IPS-15b (cell line): ENCODE data around the gene CD74.
"Not testable (repeated sequence)": the region's sequence is repeated elsewhere in the genome, so short reads cannot be mapped to it uniquely, and the experiment has no call there.

ENCODE experiments used
- H3K27me3 ChIP-seq: one replicate; pipeline ENCODE4 v1.6.1; 2013; ENCODE audit warnings: low read length; ENCODE audit not compliant: control insufficient read depth, insufficient read depth
- H3K36me3 ChIP-seq: one replicate; pipeline ENCODE4 v1.6.1; 2013; ENCODE audit warnings: low read length; ENCODE audit not compliant: control insufficient read depth, insufficient read depth
- H3K4me1 ChIP-seq: one replicate; pipeline ENCODE4 v1.6.1; 2013; ENCODE audit warnings: mild to moderate bottlenecking, low read length; ENCODE audit not compliant: control insufficient read depth, insufficient read depth
- H3K4me3 ChIP-seq: one replicate; pipeline ENCODE4 v1.5.1; 2013; ENCODE audit warnings: low read depth, low read length
- H3K9ac ChIP-seq: one replicate; pipeline ENCODE4 v1.6.1; 2013; ENCODE audit warnings: low read depth, mild to moderate bottlenecking, low read length
- H3K9me3 ChIP-seq: one replicate; pipeline ENCODE4 v1.6.1; 2013; ENCODE audit warnings: mild to moderate bottlenecking, low read length; ENCODE audit not compliant: control insufficient read depth, insufficient read depth

Gene CD74

GRCh38 chr5:150440948-150441812 is 28.5 kb upstream of the CD74 start:
- Histone ChIP-seq H3K36me3 (peaks cover 27% of the 10 kb centered on the region), H3K9ac (no peak overlapping the region), H3K9me3 (no peaks in the 10 kb centered on the region), H3K27me3 (no peaks in the 10 kb centered on the region), H3K4me3 (peak overlapping the region; percentile 3), H3K4me1 (peaks cover 7% of the 10 kb centered on the region)

- Histone ChIP-seq H3K9ac (no peak overlapping the region), H3K4me3 (no peak overlapping the region), H3K9me3 (no peaks in the 10 kb centered on the region), H3K36me3 (peaks cover 6% of the 10 kb centered on the region), H3K27me3 (no peaks in the 10 kb centered on the region), H3K4me1 (peaks cover 7% of the 10 kb centered on the region)
Observed at GRCh38 chr5:150438873-150439546, 26.3 kb upstream of the CD74 start.

GRCh38 chr5:150436141-150436680 is 23.5 kb upstream of the CD74 start:
- H3K36me3 ChIP-seq, result no peaks in the 10 kb centered on the region
- no peak overlapping the region for H3K4me3 ChIP-seq
- no peaks in the 10 kb centered on the region for H3K9me3 ChIP-seq
- peaks cover 2% of the 10 kb centered on the region for H3K4me1 ChIP-seq
- H3K27me3 ChIP-seq, result no peaks in the 10 kb centered on the region
- H3K9ac ChIP-seq, result no peak overlapping the region

- H3K4me3 ChIP-seq, result no peak overlapping the region
- H3K9ac ChIP-seq, result no peak overlapping the region
- no peaks in the 10 kb centered on the region for H3K27me3 ChIP-seq
- no peaks in the 10 kb centered on the region for H3K36me3 ChIP-seq
- no peaks in the 10 kb centered on the region for H3K9me3 ChIP-seq
- H3K4me1 ChIP-seq, result no peaks in the 10 kb centered on the region
Observed at GRCh38 chr5:150434464-150434863, 21.8 kb upstream of the CD74 start.

GRCh38 chr5:150431574-150431973 is 18.9 kb upstream of the CD74 start:
- H3K4me1 ChIP-seq, result no peaks in the 10 kb centered on the region
- no peaks in the 10 kb centered on the region for H3K36me3 ChIP-seq
- no peaks in the 10 kb centered on the region for H3K27me3 ChIP-seq
- H3K9me3 ChIP-seq, result no peaks in the 10 kb centered on the region
- H3K9ac ChIP-seq, result no peak overlapping the region
- H3K4me3 ChIP-seq, result no peak overlapping the region

- H3K9ac ChIP-seq, result no peak overlapping the region
- H3K27me3 ChIP-seq, result no peaks in the 10 kb centered on the region
- no peaks in the 10 kb centered on the region for H3K9me3 ChIP-seq
- no peaks in the 10 kb centered on the region for H3K4me1 ChIP-seq
- H3K36me3 ChIP-seq, result no peaks in the 10 kb centered on the region
- H3K4me3 ChIP-seq, result no peak overlapping the region
Observed at GRCh38 chr5:150431048-150431447, 18.3 kb upstream of the CD74 start.

GRCh38 chr5:150429410-150429873 is 16.7 kb upstream of the CD74 start:
- Histone ChIP-seq H3K4me3 (no peak overlapping the region), H3K4me1 (no peaks in the 10 kb centered on the region), H3K36me3 (no peaks in the 10 kb centered on the region), H3K27me3 (no peaks in the 10 kb centered on the region), H3K9ac (no peak overlapping the region), H3K9me3 (no peaks in the 10 kb centered on the region)

GRCh38 chr5:150428978-150429377 is 16.3 kb upstream of the CD74 start:
- Histone ChIP-seq H3K9ac (no peak overlapping the region), H3K4me3 (no peak overlapping the region), H3K27me3 (no peaks in the 10 kb centered on the region), H3K9me3 (no peaks in the 10 kb centered on the region), H3K4me1 (no peaks in the 10 kb centered on the region), H3K36me3 (no peaks in the 10 kb centered on the region)

- no peak overlapping the region for H3K4me3 ChIP-seq
- H3K9me3 ChIP-seq, result no peaks in the 10 kb centered on the region
- peak overlapping the region; percentile 12 for H3K9ac ChIP-seq
- H3K4me1 ChIP-seq, result no peaks in the 10 kb centered on the region
- no peaks in the 10 kb centered on the region for H3K27me3 ChIP-seq
- H3K36me3 ChIP-seq, result no peaks in the 10 kb centered on the region
Observed at GRCh38 chr5:150428106-150428876, 15.6 kb upstream of the CD74 start.

- not testable (repeated sequence) for H3K36me3 ChIP-seq, H3K27me3 ChIP-seq, H3K9ac ChIP-seq, H3K4me3 ChIP-seq, H3K9me3 ChIP-seq, H3K4me1 ChIP-seq
Observed at GRCh38 chr5:150426165-150426564, 13.5 kb upstream of the CD74 start.

- no peaks in the 10 kb centered on the region for H3K9me3 ChIP-seq
- no peak overlapping the region for H3K9ac ChIP-seq
- H3K4me1 ChIP-seq, result no peaks in the 10 kb centered on the region
- H3K27me3 ChIP-seq, result no peaks in the 10 kb centered on the region
- no peaks in the 10 kb centered on the region for H3K36me3 ChIP-seq
- H3K4me3 ChIP-seq, result no peak overlapping the region
Observed at GRCh38 chr5:150422758-150423157, 10.0 kb upstream of the CD74 start.
